GM12874 (cell line): ENCODE results near the gene MSI2.

Experiments
- CTCF ChIP-seq: IDR thresholded peaks from 2 replicates; pipeline ENCODE4 v1.5.1; 2011; ENCODE audit warnings: low read depth, mild to moderate bottlenecking, control low read depth, low read length, moderate library complexity; ENCODE audit not compliant: insufficient read depth

MSI2 gene

GRCh38 chr17:57577751-57578607 is 321.7 kb downstream of the MSI2 start:
- TF ChIP-seq CTCF: no peak

GRCh38 chr17:57578608-57579225 is 322.4 kb downstream of the MSI2 start:
- TF ChIP-seq CTCF: no peak

GRCh38 chr17:57579245-57579644 is 322.9 kb downstream of the MSI2 start:
- TF ChIP-seq CTCF: no peak

- no peak for TF ChIP-seq CTCF
Measured at GRCh38 chr17:57580055-57580739, 323.9 kb downstream of the MSI2 start.

GRCh38 chr17:57582881-57583756 is 326.8 kb downstream of the MSI2 start:
- no peak for TF ChIP-seq CTCF

- TF ChIP-seq CTCF: no peak
Measured at GRCh38 chr17:57584050-57584551, 327.8 kb downstream of the MSI2 start.
